Fibroblast of mammary gland (primary cell): ENCODE measurements around the gene FAM76B.
A peak's percentile ranks its signal among the peaks of the same experiment; 100 is the strongest.

Source experiments
- DNase-seq: peaks from one replicate; pipeline ENCODE4 v3.0.0-alpha.2; 2010; ENCODE audit warnings: low read depth
- H3K4me3 ChIP-seq: 2 replicates; pipeline ENCODE4 v1.5.1; 2011; ENCODE audit warnings: low read depth, mild to moderate bottlenecking, low read length, moderate library complexity; ENCODE audit not compliant: control insufficient read depth
- TF ChIP-seq, protein P1 (sequence below): conservative IDR thresholded peaks from 2 replicates; pipeline ENCODE4 v1.5.1; 2011; ENCODE audit warnings: low read depth, low read length, inconsistent platforms; ENCODE audit not compliant: control insufficient read depth, insufficient read depth

FAM76B gene

DNA sequence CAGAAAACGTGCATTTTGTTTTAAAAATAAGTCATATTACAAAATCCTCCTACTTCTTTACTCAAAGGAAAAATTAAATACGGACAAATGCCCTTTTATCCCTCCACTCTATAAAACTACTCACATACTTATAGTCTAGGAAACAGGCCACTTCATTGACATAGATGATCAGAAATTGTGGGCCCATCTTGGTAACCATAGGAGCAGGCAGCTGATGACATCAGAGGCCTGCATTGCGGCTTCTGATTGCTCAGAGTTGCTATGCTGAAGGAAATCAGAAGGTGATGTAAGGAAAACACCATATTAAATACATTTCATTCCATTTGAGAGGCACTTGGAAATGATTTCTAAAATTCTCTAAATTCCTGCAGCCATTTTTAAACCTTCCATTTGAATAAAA, 27.0 kb downstream of the FAM76B start:
- TF ChIP-seq, protein P1, sequence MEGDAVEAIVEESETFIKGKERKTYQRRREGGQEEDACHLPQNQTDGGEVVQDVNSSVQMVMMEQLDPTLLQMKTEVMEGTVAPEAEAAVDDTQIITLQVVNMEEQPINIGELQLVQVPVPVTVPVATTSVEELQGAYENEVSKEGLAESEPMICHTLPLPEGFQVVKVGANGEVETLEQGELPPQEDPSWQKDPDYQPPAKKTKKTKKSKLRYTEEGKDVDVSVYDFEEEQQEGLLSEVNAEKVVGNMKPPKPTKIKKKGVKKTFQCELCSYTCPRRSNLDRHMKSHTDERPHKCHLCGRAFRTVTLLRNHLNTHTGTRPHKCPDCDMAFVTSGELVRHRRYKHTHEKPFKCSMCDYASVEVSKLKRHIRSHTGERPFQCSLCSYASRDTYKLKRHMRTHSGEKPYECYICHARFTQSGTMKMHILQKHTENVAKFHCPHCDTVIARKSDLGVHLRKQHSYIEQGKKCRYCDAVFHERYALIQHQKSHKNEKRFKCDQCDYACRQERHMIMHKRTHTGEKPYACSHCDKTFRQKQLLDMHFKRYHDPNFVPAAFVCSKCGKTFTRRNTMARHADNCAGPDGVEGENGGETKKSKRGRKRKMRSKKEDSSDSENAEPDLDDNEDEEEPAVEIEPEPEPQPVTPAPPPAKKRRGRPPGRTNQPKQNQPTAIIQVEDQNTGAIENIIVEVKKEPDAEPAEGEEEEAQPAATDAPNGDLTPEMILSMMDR, result no peak
- H3K4me3 ChIP-seq, result no peak overlapping the region
- DNase-seq, result no peak

GRCh38 chr11:95760941-95761340, 28.6 kb downstream of the FAM76B start:
- H3K4me3 ChIP-seq, result no peak overlapping the region
- DNase-seq, result peak; percentile 35
- TF ChIP-seq, protein P1, result no peak

DNA sequence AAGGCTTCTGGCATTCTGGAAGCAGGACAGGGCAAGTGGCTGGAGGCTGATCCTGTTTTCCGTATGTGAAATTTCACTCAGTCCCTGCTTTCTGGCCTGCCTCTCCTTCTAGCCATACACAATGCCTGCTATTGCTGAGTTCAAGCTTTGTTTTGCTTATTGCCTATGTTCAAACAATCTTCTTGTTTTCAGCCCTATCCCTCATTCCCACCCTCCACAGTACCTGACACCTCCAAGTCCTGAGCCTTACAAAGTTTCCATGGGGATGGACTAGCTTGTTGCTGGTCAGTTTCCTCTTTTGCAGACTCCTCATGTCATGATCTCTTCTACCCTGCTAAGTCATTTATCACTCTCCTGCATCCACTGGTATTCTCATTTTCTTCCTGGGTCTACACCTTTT, 38.1 kb downstream of the FAM76B start:
- H3K4me3 ChIP-seq, result no peak overlapping the region
- DNase-seq, result no peak
- TF ChIP-seq, protein P1, result no peak

- no peak overlapping the region for H3K4me3 ChIP-seq
- TF ChIP-seq, protein P1, result no peak
- DNase-seq, result no peak
Observed at GRCh38 chr11:95750101-95750500, 39.5 kb downstream of the FAM76B start.

- no peak for DNase-seq
- H3K4me3 ChIP-seq, result no peak overlapping the region
- TF ChIP-seq, protein P1, result peak; percentile 26
Observed at GRCh38 chr11:95739108-95739938, 50.3 kb downstream of the FAM76B start.

GRCh38 chr11:95736809-95737208, 52.8 kb downstream of the FAM76B start:
- no peak overlapping the region for H3K4me3 ChIP-seq
- peak; percentile 47 for DNase-seq
- TF ChIP-seq, protein P1, result no peak
